ENCODE measurements around the gene ALG14. TPM values are rescaled to one million over a fixed set of nuclear protein-coding genes. Genes with fewer than 3 reads are reported as not detected.

The ALG14 gene
- total RNA-seq, 1 donor from 2014 or later: 7.5 TPM

GRCh38 chr1:94934551-94934950 is 138.2 kb downstream of the ALG14 start:
- Mint-ChIP-seq H3K4me3 (no peak overlapping the region), H3K27ac (no peak overlapping the region), H3K9me3 (no peaks in the 10 kb centered on the region), H3K27me3 (no peaks in the 10 kb centered on the region), H3K36me3 (ENCODE audit: low read depth) (no peaks in the 10 kb centered on the region), H3K4me1 (no peaks in the 10 kb centered on the region)
- intact Hi-C loops (cut with micrococcal nuclease): no loop called here
- no peak for TF ChIP-seq CTCF (IDR thresholded peaks at IDR 0.05)
- CTCF ChIA-PET: no interaction called here
- DNase-seq (no peak), ATAC-seq (ENCODE audit: low read depth) (no peak)
- POLR2A ChIA-PET: no interaction called here

GRCh38 chr1:94931254-94931841 is 141.4 kb downstream of the ALG14 start:
- ATAC-seq (ENCODE audit: low read depth) (no peak), DNase-seq (no peak)
- CTCF ChIA-PET: no interaction called here

GRCh38 chr1:94929351-94930217 is 143.2 kb downstream of the ALG14 start:
- no peak for ATAC-seq (ENCODE audit: low read depth)
- intact Hi-C loops (cut with micrococcal nuclease): loop anchor here (5.0 to 10.0 kb wide), 5 partner anchors 135 to 1955 kb away; partner anchors contain the start of genes ABCD3 and GCLM
- Mint-ChIP-seq H3K9me3 (no peaks in the 10 kb centered on the region), H3K27me3 (peaks cover 6% of the 10 kb centered on the region), H3K36me3 (ENCODE audit: low read depth) (no peaks in the 10 kb centered on the region), H3K27ac (no peak overlapping the region), H3K4me1 (peaks cover 20% of the 10 kb centered on the region), H3K4me3 (no peak overlapping the region)
- no peak for DNase-seq
- TF ChIP-seq CTCF (IDR thresholded peaks at IDR 0.05): no peak
- CTCF ChIA-PET: no interaction called here
- POLR2A ChIA-PET: no interaction called here

More at GRCh38 chr1:94931254-94931841, 141.4 kb downstream of the ALG14 start:
- H3K27ac Mint-ChIP-seq: no peak overlapping the region
- no peaks in the 10 kb centered on the region for H3K36me3 Mint-ChIP-seq (ENCODE audit: low read depth)
- no peaks in the 10 kb centered on the region for H3K9me3 Mint-ChIP-seq
- peaks cover 7% of the 10 kb centered on the region for H3K4me1 Mint-ChIP-seq
- intact Hi-C loops (cut with micrococcal nuclease): no loop called here
- POLR2A ChIA-PET: no interaction called here
- peaks cover 5% of the 10 kb centered on the region for H3K27me3 Mint-ChIP-seq
- H3K4me3 Mint-ChIP-seq: no peak overlapping the region
- TF ChIP-seq CTCF (IDR thresholded peaks at IDR 0.05): no peak

- ATAC-seq (ENCODE audit: low read depth): no peak
- Mint-ChIP-seq H3K27ac (no peak overlapping the region), H3K4me3 (peak overlapping the region; percentile 86), H3K4me1 (peaks cover 23% of the 10 kb centered on the region), H3K9me3 (no peaks in the 10 kb centered on the region), H3K27me3 (peaks cover 11% of the 10 kb centered on the region), H3K36me3 (ENCODE audit: low read depth) (no peaks in the 10 kb centered on the region)
- DNase-seq: no peak
- ChIA-PET CTCF (interaction anchor here (0.6 to 1.8 kb wide), 3 partner anchors 33 to 438 kb away, joined by 3 to 5 read pairs (median 4); no protein-coding TSS in a partner anchor), POLR2A (interaction anchor here (1.4 kb wide), 1 partner anchor 33 kb away, joined by 4 read pairs; no protein-coding TSS in a partner anchor)
- no peak for TF ChIP-seq CTCF (IDR thresholded peaks at IDR 0.05)
- intact Hi-C loops (cut with micrococcal nuclease): loop anchor here (5.0 to 10.0 kb wide), 5 partner anchors 134 to 1954 kb away; partner anchors contain the start of genes ABCD3 and GCLM
Observed at GRCh38 chr1:94928293-94928939, 144.3 kb downstream of the ALG14 start.

All from activated B cell treated with CpG ODN at 0.5 μM for 24 hours (primary cell).